A549 (cell line): ENCODE measurements around the gene TMEM40. TPM values are rescaled to one million over a fixed set of nuclear protein-coding genes. Genes with fewer than 3 reads are reported as not detected.
"Not testable (repeated sequence)": the region's sequence is repeated elsewhere in the genome, so short reads cannot be mapped to it uniquely, and the experiment has no call there.

Source experiments
- ATAC-seq, 2 experiments: fragments of 200-7000 bp in 1 of 2; fragments of >200 bp in 1 of 2; cut with Nextera tagmentation in 1 of 2; cut with Tn5 transposase in 1 of 2; 3 replicates each; pipeline versions ENCODE4 v1.8.0 to v1.9.1; 2018 to 2020; ENCODE audit warnings: mild to moderate bottlenecking in 1 of 2, moderate library complexity in 1 of 2
- CTCF ChIA-PET: fragments of 300-600 bp; sonication (Branson Sonifier 250); formaldehyde crosslinking; extraction: SDS; loops from one replicate; lab custom pipeline; 2021; ENCODE audit warnings: antibody characterized with exemption, inconsistent platforms; lab: Yijun Ruan, JAX
- POLR2A ChIA-PET: fragments of 350-600 bp; formaldehyde crosslinking; extraction: SDS; loops from one replicate; lab custom pipeline; 2021; ENCODE audit warnings: antibody characterized with exemption, inconsistent platforms; lab: Yijun Ruan, JAX
- DNase-seq, 2 experiments: peaks; one replicate each; pipeline versions ENCODE4 v3.0.0 to v3.0.0-alpha.2; 2011 to 2016; ENCODE audit warnings: low read depth in 1 of 2, low spot score in 1 of 2
- FAIRE-seq: peaks from 2 replicates; lab custom pipeline; 2011; peaks lifted over from hg19 to GRCh38; lab: Jason Lieb, UNC
- H3K27ac ChIP-seq, 2 experiments: fragments of >200 bp; sonication (Bioruptor Twin); formaldehyde crosslinking; 3 replicates each; pipeline ENCODE4 v1.5.1; 2016 to 2017
- H3K4me1 ChIP-seq: fragments of >200 bp; sonication (Bioruptor Twin); formaldehyde crosslinking; 3 replicates; pipeline ENCODE4 v1.6.1; 2016
- H3K4me2 ChIP-seq: fragments of >200 bp; sonication (Bioruptor Twin); formaldehyde crosslinking; 3 replicates; pipeline ENCODE4 v1.6.1; 2016
- H3K4me3 ChIP-seq: fragments of >200 bp; sonication (Bioruptor Twin); formaldehyde crosslinking; 3 replicates; pipeline ENCODE4 v1.5.1; 2016
- H3K9me3 ChIP-seq: fragments of >200 bp; sonication (Bioruptor Twin); formaldehyde crosslinking; 3 replicates; pipeline ENCODE4 v1.6.1; 2016
- CEBPB ChIP-seq, 2 experiments: fragments of >200 bp in 1 of 2; sonication (Bioruptor Twin) in 1 of 2; formaldehyde crosslinking in 1 of 2; IDR thresholded peaks; 2 replicates each; pipeline ENCODE4 v1.6.1; 2012 to 2016
- ESRRA ChIP-seq: fragments of 150-350 bp; IDR thresholded peaks from 2 replicates; pipeline ENCODE4 v1.6.1; 2014; ENCODE audit warnings: mild to moderate bottlenecking, low read length, borderline replicate concordance
- FOSL2 ChIP-seq, 2 experiments: fragments of 450-650 bp in 1 of 2; fragments of >200 bp in 1 of 2; sonication (Bioruptor Twin) in 1 of 2; formaldehyde crosslinking; IDR thresholded peaks; 2 replicates each; pipeline versions ENCODE4 v1.5.0 to v1.6.1; 2016 to 2020; ENCODE audit warnings: mild to moderate bottlenecking in 1 of 2, moderate library complexity in 1 of 2
- FOXS1 ChIP-seq: fragments of 250-450 bp; sonication (Bioruptor Pico); IDR thresholded peaks from 2 replicates; pipeline ENCODE4 v1.5.0; 2020; ENCODE audit warnings: mild to moderate bottlenecking, moderate library complexity
- HOXB5 ChIP-seq: fragments of 250-450 bp; sonication (Bioruptor Pico); IDR thresholded peaks from 2 replicates; pipeline ENCODE4 v1.5.0; 2020; ENCODE audit warnings: mild to moderate bottlenecking, moderate library complexity
- KDM5A ChIP-seq: fragments of 200-600 bp; sonication (generic); IDR thresholded peaks from 2 replicates; pipeline ENCODE4 v1.6.1; 2016; ENCODE audit warnings: antibody characterized with exemption, mild to moderate bottlenecking
- MAZ ChIP-seq: fragments of 150-350 bp; IDR thresholded peaks from 2 replicates; pipeline ENCODE4 v1.6.1; 2014; ENCODE audit warnings: antibody characterized with exemption, low read depth, low read length, borderline replicate concordance
- MYC ChIP-seq: IDR thresholded peaks from 2 replicates; pipeline ENCODE4 v1.6.1; 2012; ENCODE audit warnings: mild to moderate bottlenecking, inconsistent platforms, low read length, improper control_type of control experiment, borderline replicate concordance
- RAD21 ChIP-seq, 2 experiments: fragments of >200 bp in 1 of 2; sonication (Bioruptor Twin) in 1 of 2; formaldehyde crosslinking in 1 of 2; IDR thresholded peaks in 1 of 2; conservative IDR thresholded peaks in 1 of 2; 2 replicates in 1 of 2; 3 replicates in 1 of 2; pipeline ENCODE4 v1.6.1; 2012 to 2018; ENCODE audit warnings: inconsistent platforms in 1 of 2
- ZFP36 ChIP-seq: fragments of 450-650 bp; IDR thresholded peaks from 2 replicates; pipeline ENCODE4 v1.6.1; 2014; ENCODE audit warnings: borderline replicate concordance; ENCODE audit not compliant: partially characterized antibody
- WGBS: methylation state at CpG from one replicate; pipeline ENCODE4 v1.1.6; 2017; ENCODE audit errors: missing lambda C conversion rate; 5-methylcytosine and 5-hydroxymethylcytosine counted together
- polyA plus RNA-seq, 4 experiments: library from polyadenylated mRNA; depleted of rRNA in 3 of 4; stranded (reverse); fragments of >200 nt; fragmentation: RNase III in 1 of 4; extraction: RNeasy Plus Mini Kit Qiagen cat#74134 plus additional on column Dnase treatment in 1 of 4; gene quantifications; 2 replicates in 3 of 4; 3 replicates in 1 of 4; pipeline ENCODE4 v1.2.3, GENCODE V29; 2011 to 2017
- TF ChIP-seq, protein P1 (sequence below): fragments of >200 bp; sonication (Bioruptor Twin); formaldehyde crosslinking; IDR thresholded peaks from 3 replicates; pipeline ENCODE4 v1.5.1; 2016
- TF ChIP-seq, protein P2 (sequence below): IDR thresholded peaks from 2 replicates; pipeline ENCODE4 v1.6.1; 2012; ENCODE audit warnings: low read depth, borderline replicate concordance
- TF ChIP-seq, protein P3 (sequence below): fragments of 200-600 bp; sonication (generic); IDR thresholded peaks from 2 replicates; pipeline ENCODE4 v1.6.1; 2016; ENCODE audit warnings: antibody characterized with exemption, mild to moderate bottlenecking, moderate library complexity

TMEM40 gene
- polyA plus RNA-seq, 2 of the 4 experiments (the other 2 are of a cell fraction): 0.13 to 0.18 TPM

DNA sequence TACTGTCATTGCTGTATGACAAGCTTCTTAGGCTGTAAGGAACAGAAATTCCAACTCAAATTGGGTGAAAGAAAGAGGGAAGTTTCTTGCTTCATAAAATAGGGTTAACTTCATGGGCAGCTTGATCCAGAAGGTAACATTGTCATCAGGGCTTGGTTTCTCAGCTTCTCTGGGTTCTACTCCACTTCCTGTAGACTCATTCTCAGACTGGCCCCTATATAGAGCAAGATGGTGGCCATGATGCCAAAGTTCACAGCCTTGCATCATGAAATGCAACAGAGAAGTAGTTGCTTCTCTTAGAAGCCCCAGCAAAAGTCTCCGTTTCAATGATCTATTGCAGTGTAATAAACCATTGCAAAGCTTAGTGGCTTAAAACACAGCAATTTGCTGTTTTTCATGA, 33.6 kb downstream of the TMEM40 start:
- Histone ChIP-seq H3K4me2 (no peak overlapping the region), H3K4me1 (no peaks in the 10 kb centered on the region), H3K9me3 (no peaks in the 10 kb centered on the region)
- 89% methylated on average over 1 of the region's 1 CpG for WGBS
- DNase-seq: no peak
- POLR2A ChIA-PET: no interaction called here
- TF ChIP-seq FOXS1 (CRISPR knock-in tag) (no peak), ESRRA (no peak), CEBPB (IDR thresholded peaks at IDR 0.05) (no peak), MAZ (no peak), KDM5A (no peak), RAD21 (conservative IDR thresholded peaks at IDR 0.05 in 1 of 2, IDR thresholded peaks at IDR 0.05 in 1 of 2) (no peak)
- TF ChIP-seq, protein P1, sequence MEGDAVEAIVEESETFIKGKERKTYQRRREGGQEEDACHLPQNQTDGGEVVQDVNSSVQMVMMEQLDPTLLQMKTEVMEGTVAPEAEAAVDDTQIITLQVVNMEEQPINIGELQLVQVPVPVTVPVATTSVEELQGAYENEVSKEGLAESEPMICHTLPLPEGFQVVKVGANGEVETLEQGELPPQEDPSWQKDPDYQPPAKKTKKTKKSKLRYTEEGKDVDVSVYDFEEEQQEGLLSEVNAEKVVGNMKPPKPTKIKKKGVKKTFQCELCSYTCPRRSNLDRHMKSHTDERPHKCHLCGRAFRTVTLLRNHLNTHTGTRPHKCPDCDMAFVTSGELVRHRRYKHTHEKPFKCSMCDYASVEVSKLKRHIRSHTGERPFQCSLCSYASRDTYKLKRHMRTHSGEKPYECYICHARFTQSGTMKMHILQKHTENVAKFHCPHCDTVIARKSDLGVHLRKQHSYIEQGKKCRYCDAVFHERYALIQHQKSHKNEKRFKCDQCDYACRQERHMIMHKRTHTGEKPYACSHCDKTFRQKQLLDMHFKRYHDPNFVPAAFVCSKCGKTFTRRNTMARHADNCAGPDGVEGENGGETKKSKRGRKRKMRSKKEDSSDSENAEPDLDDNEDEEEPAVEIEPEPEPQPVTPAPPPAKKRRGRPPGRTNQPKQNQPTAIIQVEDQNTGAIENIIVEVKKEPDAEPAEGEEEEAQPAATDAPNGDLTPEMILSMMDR: no peak
- TF ChIP-seq, protein P2, sequence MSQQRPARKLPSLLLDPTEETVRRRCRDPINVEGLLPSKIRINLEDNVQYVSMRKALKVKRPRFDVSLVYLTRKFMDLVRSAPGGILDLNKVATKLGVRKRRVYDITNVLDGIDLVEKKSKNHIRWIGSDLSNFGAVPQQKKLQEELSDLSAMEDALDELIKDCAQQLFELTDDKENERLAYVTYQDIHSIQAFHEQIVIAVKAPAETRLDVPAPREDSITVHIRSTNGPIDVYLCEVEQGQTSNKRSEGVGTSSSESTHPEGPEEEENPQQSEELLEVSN: no peak
- TF ChIP-seq, protein P3, sequence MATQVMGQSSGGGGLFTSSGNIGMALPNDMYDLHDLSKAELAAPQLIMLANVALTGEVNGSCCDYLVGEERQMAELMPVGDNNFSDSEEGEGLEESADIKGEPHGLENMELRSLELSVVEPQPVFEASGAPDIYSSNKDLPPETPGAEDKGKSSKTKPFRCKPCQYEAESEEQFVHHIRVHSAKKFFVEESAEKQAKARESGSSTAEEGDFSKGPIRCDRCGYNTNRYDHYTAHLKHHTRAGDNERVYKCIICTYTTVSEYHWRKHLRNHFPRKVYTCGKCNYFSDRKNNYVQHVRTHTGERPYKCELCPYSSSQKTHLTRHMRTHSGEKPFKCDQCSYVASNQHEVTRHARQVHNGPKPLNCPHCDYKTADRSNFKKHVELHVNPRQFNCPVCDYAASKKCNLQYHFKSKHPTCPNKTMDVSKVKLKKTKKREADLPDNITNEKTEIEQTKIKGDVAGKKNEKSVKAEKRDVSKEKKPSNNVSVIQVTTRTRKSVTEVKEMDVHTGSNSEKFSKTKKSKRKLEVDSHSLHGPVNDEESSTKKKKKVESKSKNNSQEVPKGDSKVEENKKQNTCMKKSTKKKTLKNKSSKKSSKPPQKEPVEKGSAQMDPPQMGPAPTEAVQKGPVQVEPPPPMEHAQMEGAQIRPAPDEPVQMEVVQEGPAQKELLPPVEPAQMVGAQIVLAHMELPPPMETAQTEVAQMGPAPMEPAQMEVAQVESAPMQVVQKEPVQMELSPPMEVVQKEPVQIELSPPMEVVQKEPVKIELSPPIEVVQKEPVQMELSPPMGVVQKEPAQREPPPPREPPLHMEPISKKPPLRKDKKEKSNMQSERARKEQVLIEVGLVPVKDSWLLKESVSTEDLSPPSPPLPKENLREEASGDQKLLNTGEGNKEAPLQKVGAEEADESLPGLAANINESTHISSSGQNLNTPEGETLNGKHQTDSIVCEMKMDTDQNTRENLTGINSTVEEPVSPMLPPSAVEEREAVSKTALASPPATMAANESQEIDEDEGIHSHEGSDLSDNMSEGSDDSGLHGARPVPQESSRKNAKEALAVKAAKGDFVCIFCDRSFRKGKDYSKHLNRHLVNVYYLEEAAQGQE: no peak
- TF ChIP-seq, all 56 proteins: peak for 0
- FAIRE-seq (no peak), ATAC-seq (no peak)
- Histone ChIP-seq H3K4me3 (no peak overlapping the region), H3K27ac (no peak overlapping the region)
- CTCF ChIA-PET: interaction anchor here (1.1 to 1.5 kb wide), 3 partner anchors 9 to 85 kb away, joined by 3 to 6 read pairs (median 3); no protein-coding TSS in a partner anchor

DNA sequence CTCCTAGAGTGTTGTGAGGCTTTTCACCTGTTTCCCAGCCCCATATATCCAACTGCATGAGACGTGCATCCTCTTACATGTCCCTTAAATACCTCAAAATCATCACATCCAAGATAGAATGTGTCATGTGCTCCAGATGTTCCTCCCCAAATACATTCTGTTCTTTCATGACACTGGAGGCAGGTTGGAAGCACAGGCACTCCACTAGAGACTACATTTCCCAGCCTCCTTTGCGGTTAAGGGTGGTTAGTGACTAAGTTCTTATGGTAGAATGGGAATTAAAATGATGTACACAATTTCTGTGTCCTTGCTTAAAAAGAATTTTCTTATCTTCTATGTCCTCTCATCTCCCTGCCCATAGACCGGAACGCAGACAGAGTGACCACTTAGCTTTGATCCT, 34.3 kb downstream of the TMEM40 start:
- FAIRE-seq (no peak), ATAC-seq (no peak), DNase-seq (peak in 1 of 2 experiments; percentile 26)
- H3K4me1 ChIP-seq: 0 out of 3 replicates have a peak, but pooled peaks cover under 1% of the 10 kb centered on the region
- H3K27ac ChIP-seq: no peak overlapping the region
- H3K9me3 ChIP-seq: no peaks in the 10 kb centered on the region
- H3K4me2 ChIP-seq: no peak overlapping the region
- H3K4me3 ChIP-seq: no peak overlapping the region
- POLR2A ChIA-PET: no interaction called here
- no peak for TF ChIP-seq MYC
- no peak for TF ChIP-seq KDM5A
- TF ChIP-seq HOXB5: no peak
- no peak for TF ChIP-seq ZFP36
- CTCF ChIA-PET: interaction anchor here (1.3 kb wide), 1 partner anchor 10 kb away, joined by 6 read pairs; no protein-coding TSS in a partner anchor
- WGBS: 59% methylated on average over 4 of the region's 4 CpGs

DNA sequence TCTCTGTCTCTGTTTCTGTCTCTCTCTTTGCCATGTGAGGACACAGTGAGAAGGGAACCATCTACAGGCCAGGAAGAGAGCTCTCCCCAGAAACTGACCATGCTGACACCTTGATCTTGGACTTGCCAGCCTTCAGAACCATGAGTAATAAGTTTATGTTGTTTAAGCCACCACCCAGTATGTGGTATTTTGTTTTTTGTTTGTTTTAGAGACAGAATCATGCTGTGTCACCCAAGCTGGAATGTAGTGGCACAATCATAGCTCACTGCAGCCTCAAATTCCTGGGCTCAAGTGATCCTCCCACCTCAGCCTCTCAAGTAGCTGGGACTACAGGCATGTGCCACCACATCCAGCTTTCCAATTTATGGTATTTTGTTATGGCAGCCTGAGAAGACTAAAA, 35.7 kb downstream of the TMEM40 start:
- H3K4me2 ChIP-seq; H3K9me3 ChIP-seq; H3K4me1 ChIP-seq; H3K4me3 ChIP-seq; H3K27ac ChIP-seq; FAIRE-seq; TF ChIP-seq FOSL2 (IDR thresholded peaks at IDR 0.05): not testable (repeated sequence)
- ChIA-PET CTCF (interaction anchor here (1.1 to 1.6 kb wide), 4 partner anchors 16 to 87 kb away, joined by 3 to 8 read pairs (median 4); partner anchors contain the start of gene TMEM40), POLR2A (interaction anchor here (0.7 kb wide), 1 partner anchor 244 kb away, joined by 6 read pairs; no protein-coding TSS in a partner anchor)
- DNase-seq (peak in 1 of 2 experiments; percentile 54), ATAC-seq (peak in 1 of 2 experiments; percentile 28; a peak in 3 of 6 replicates)
- peak; percentile 59 for TF ChIP-seq FOSL2 (CRISPR knock-in tag; IDR thresholded peaks at IDR 0.05)
